IMR-90 (cell line): ENCODE data around the gene PPP1R12C.

Experiments
- CEBPB ChIP-seq: IDR thresholded peaks from 2 replicates; pipeline ENCODE4 v1.6.1; 2012; ENCODE audit warnings: low read depth, low read length, improper control_type of control experiment
- MAFK ChIP-seq: IDR thresholded peaks from 2 replicates; pipeline ENCODE4 v1.6.1; 2012; ENCODE audit warnings: low read depth, low read length, improper control_type of control experiment
- POLR2A ChIP-seq: IDR thresholded peaks from 2 replicates; pipeline ENCODE4 v1.6.1; 2012; ENCODE audit warnings: mild to moderate bottlenecking, low read depth, low read length
- RAD21 ChIP-seq: IDR thresholded peaks from 2 replicates; pipeline ENCODE4 v1.6.1; 2012; ENCODE audit warnings: low read length, improper control_type of control experiment
- RCOR1 ChIP-seq: IDR thresholded peaks from 2 replicates; pipeline ENCODE4 v1.6.1; 2012; ENCODE audit warnings: mild to moderate bottlenecking, low read length, improper control_type of control experiment; ENCODE audit not compliant: insufficient replicate concordance
- RFX5 ChIP-seq: IDR thresholded peaks from 2 replicates; pipeline ENCODE4 v1.8.0; 2012; ENCODE audit warnings: low read depth, mild to moderate bottlenecking, low read length, moderate library complexity
- TF ChIP-seq, protein P1 (sequence below): conservative IDR thresholded peaks from 2 replicates; pipeline ENCODE4 v1.5.1; 2012; ENCODE audit warnings: mild to moderate bottlenecking, low read depth, low read length, improper control_type of control experiment

DNA sequence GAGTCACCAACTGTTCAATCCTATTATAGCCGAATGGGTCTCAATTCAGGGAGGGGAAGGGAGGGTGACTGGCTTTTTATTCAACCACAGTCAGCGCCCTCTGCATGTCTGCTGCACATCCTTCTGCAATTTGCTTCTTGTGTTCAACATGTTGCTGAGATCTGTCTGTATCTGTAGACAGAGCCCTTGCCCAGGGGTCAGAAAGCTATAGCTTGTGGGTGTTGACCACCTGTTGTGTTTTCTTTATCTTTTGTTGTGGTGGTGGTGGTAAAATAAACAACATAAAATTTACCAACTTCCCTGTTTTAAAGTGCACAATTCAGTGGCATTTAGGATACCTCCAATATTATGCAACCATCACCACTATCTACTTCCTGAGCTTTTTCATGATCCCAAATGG, 12.2 kb downstream of the PPP1R12C start:
- TF ChIP-seq, protein P1, sequence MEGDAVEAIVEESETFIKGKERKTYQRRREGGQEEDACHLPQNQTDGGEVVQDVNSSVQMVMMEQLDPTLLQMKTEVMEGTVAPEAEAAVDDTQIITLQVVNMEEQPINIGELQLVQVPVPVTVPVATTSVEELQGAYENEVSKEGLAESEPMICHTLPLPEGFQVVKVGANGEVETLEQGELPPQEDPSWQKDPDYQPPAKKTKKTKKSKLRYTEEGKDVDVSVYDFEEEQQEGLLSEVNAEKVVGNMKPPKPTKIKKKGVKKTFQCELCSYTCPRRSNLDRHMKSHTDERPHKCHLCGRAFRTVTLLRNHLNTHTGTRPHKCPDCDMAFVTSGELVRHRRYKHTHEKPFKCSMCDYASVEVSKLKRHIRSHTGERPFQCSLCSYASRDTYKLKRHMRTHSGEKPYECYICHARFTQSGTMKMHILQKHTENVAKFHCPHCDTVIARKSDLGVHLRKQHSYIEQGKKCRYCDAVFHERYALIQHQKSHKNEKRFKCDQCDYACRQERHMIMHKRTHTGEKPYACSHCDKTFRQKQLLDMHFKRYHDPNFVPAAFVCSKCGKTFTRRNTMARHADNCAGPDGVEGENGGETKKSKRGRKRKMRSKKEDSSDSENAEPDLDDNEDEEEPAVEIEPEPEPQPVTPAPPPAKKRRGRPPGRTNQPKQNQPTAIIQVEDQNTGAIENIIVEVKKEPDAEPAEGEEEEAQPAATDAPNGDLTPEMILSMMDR: no peak
- TF ChIP-seq CEBPB: no peak
- TF ChIP-seq RFX5: no peak
- no peak for TF ChIP-seq RCOR1
- TF ChIP-seq POLR2A: no peak
- TF ChIP-seq RAD21: no peak
- TF ChIP-seq MAFK: no peak
